GM18519 (cell line): ENCODE results near the gene MXRA8.
A peak's percentile ranks its signal among the peaks of the same experiment; 100 is the strongest.
"Not testable (repeated sequence)": the region's sequence is repeated elsewhere in the genome, so short reads cannot be mapped to it uniquely, and the experiment has no call there.

ENCODE experiments used
- ATAC-seq: cut with Tn5 transposase; IDR thresholded peaks from one replicate; pipeline ENCODE4 v1.9.1; 2021; ENCODE audit warnings: mild to moderate bottlenecking, moderate library complexity; ENCODE audit not compliant: unreplicated experiment, low FRiP score

MXRA8 gene

DNA sequence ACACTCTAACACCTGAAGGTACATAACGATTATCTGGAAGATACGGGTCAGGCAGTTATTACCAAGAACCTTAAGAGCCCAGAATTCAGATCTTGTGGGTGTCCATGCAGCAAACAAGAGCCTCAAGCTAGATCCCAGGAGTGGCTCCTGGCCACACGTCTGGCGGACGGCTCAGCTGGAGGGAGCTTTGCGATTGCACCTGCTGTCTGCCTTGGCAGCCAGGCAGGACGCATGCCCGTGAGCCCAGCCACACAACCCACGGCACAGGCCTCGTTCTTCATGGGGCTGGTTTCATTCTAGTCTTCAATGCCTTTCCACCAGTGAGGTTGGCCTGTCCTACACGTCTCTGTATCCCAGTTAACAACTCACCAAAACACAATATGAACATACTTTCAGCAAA, 35.1 kb upstream of the MXRA8 start:
- ATAC-seq: no peak

DNA sequence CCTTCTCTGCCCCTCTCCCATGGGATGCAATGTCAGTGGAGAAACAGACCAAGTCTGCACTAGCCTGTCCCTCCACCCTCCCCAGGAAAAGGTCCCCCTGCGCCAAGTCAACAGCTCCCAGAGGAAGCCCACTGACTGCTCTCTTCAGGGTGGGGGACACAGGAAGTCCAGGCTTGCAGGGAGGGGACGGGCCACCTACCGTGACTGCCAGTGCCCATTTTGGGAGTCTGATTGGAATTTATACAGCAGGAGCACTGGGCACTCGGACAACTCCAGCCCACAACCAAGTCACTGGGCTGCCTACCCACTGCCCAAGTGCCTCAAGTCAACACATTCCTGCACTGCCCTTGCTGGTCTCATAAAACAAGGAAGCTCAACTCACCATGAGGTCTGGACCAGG, 34.7 kb upstream of the MXRA8 start:
- ATAC-seq: no peak

DNA sequence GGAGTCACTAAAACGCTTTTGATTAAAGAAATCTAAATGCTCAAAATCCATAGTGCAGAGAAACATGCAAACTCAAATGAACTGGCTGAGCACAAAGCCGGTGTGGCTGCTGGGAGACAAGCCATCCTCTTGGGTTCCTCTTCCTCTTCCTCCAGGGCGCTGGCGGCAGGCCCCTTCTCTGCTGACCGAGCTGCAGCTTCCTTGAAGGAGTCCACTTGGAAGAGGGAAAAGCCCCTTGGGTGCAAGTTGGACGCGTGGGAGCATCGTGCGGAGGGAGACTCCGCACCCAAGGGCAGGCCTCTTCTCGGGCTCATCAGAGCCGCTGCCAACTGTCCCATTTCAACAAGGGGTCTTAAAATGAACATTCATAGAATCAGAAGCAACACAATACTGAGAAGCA, 32.9 kb upstream of the MXRA8 start:
- ATAC-seq: no peak

DNA sequence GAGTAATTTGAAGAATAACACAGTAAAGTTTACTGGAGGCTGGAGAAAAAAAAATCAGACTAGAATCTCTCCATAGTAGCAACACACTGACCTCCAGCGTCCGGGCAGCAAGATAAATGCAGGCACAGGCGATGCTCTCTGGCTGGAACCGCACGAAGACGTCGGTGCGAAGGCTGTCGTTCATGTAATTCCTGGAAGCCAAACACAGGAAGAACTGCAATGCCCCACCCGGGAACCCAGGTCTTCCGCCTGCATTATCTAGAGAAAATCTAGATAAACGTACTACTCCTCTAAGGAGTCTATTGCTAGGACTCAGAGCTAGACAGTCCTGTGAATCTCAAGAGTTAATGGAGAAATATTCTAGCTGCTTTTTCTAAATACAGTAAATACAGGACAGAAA, 32.3 kb upstream of the MXRA8 start:
- ATAC-seq: no peak

DNA sequence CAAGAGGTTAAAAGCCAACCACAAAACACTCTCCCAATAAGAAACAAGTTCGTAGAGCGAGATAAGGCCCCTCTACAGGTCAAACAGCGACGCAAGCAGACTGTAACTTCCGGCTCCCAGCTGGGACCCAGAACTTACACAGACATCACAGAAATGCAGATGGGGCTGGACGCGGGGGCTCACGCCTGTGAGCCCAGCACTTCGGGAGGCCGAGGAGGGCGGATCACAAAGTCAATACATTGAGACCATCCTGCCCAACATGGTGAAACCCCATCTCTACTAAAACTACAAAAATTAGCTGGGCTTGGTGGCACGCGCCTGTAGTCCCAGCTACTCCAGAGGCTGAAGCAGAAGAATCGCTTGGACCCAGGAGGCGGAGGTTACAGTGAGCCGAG, 29.7 kb upstream of the MXRA8 start:
- no peak for ATAC-seq

DNA sequence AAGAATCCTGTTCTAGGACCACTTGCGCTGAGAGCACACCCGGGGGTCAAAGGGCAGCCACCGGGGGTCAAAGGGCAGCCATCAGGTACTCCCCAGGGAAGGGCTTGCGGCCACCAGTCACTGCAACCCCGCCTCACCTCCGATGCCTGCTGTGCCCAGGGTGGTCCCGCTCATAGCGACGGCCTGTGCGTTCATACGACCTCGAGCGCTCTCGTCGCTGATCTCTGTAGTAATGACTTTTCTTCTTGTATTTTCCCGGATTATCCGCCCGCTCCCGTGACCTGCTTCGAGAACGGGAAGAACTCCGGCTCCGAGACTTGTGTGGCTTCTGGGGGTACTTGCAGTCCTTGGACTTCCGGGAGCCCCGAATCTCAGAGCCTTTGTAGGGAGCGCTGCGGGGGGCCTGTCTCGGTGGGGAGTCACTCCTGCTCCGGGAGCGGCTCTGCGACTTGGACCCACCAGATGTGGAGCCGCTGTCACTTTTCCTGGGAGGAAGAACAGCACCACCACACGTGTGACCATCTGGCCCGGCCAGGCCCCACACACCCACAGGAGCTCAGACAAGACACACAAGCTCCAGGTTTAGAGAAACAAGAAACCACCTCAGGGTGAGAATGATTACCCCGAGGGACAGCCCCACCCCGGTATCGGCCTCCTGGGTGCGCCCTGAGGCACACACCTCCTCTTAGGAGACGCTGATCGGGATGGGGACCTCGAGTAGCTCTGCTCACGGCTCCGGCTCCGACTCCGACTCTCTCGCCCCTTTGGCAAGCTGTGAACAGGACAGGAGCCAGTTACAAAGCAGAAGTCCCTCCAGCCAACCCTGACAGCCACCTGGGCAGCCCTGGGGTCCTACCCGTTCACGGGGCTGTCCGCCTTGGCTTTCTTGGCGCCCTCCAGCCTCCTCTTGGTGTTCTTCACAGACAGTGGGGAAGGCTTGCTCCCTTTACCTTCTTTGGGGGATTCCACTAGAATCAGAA, 29.0 kb upstream of the MXRA8 start:
- ATAC-seq: no peak

DNA sequence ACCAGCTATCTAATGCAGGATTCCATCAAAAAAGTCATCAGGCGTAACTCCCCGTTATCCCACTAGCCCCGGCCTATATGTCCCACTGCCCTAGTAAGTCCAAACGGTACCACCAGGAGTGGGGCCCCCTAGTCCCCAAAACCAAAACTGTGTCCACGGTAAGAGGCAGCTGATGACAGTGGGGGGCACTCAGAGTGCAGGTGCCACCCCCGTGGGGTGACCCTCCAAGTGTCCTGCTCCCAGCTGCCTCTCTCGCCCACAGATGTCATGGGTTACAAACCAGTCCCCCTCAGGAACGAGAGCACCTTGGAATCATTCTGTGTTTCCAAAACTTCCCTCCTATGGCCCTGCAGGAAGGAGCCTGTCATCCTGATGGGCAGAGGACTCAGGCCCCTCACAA, 27.6 kb upstream of the MXRA8 start:
- no peak for ATAC-seq

DNA sequence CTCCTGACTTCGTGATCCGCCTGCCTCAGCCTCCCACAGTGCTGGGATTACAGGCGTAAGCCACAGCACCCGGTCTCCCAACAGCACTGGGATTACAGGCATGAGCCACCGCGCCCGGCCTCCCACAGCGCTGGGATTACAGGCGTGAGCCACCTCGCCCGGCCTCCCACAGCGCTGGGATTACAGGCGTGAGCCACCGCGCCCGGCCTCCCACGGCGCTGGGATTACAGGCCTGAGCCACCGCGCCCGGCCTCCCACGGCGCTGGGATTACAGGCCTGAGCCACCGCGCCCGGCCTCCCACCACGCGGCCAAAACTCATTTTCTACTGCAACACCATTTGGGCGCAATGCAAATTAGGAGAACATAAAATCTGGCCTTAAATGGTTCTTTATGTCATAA, 27.0 kb upstream of the MXRA8 start:
- ATAC-seq: not testable (repeated sequence)

DNA sequence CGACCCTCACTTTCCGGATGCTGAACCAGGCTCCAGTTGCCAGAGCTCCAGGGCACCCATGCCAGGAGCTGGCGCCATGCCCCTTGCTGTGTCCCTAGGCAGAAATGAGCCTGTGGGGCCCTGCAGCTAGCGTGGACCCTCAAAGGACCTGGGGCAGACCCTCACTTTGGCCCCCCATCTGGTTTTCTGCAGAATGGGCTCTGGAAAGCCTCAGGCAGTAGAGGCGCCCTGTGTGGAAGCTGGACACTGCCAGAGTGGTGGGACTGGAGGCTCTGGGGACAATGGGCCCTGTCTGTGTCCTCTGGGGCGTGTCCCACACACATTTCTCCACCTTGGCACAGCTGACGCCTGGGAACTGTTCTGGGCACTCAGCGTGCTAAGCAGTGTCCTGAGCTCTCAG, 22.9 kb upstream of the MXRA8 start:
- ATAC-seq: no peak

DNA sequence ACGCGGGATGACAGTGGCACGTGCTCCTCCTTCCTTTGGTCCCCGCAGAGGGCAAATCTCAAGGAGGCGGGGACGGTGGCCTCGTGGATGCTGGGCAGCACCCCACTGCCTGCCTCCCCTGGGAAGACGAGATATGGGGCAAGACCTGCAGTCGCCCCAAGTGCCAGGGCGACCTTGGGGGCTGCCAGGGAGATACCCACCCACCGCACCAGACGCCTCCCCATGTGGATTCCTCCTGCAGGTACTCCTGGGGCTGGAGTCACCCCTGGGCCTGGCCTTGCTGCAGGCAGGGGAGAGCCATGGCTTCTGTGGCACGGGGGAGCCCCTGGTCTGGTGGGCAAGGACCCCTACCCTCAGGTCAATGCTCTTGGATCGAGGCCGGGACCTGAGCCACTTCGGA, 22.5 kb upstream of the MXRA8 start:
- ATAC-seq: no peak

DNA sequence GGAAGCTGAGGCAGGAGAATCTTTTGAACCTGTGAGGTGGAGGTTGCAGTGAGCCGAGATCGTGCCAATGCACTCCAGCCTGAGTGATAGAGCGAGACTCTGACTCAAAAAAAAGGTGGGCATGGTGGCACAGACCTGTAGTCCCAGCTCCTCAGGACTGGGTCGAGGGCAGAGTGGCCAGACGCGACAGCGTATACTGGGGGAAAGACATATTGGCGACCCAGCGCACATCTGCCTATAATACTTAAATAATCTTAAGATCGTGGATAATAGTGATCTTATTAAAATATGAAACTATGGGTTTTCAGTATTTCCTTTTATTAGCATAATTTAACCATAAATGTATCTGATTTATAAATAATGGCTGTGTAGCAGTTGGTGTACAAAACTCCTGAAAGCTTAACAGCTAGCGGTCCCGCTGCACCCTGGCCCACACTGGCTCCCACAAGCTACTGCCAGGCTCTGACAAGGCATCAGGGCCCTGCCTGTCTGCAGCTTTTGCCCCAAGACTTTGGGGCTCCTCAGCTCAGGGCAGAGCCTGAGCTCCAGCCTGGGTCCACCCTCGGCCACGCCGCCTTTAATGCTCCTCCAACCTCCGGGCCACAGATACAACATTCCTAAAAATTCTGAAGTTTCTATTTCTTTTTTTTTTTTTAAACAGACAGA, 19.3 kb upstream of the MXRA8 start:
- no peak for ATAC-seq

DNA sequence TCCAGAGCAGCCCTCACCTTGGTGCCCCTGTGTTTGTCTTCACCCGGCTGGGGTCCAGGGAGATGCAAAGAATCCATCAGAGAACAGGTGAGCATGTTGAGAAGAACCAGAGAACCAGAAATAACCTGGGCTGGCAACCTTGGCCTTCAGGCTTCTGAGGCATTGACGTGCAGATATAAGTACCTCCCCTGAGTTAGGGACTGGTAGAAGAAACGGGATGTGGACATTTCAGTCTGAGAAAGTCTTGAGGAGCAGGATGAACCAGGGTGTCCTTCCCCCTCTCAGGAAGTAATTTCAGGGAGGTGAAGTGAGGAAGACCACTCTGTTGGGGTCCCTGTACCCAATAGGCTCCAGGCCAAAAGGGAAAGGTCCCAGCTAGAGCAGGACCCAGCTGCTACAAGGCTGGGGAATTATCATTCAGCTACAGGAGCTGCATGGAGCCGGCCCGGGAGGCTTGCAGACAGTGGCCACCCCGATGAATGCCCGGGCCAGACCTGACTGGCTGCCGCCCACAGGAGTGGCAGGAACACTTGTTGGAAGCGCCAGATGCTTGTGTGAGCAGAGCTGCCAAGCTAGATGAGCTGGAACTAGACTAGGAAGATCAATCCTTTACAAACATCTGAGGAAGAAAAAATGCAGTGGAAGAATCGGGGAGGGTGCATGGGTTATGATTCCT, 18.3 kb upstream of the MXRA8 start:
- no peak for ATAC-seq

DNA sequence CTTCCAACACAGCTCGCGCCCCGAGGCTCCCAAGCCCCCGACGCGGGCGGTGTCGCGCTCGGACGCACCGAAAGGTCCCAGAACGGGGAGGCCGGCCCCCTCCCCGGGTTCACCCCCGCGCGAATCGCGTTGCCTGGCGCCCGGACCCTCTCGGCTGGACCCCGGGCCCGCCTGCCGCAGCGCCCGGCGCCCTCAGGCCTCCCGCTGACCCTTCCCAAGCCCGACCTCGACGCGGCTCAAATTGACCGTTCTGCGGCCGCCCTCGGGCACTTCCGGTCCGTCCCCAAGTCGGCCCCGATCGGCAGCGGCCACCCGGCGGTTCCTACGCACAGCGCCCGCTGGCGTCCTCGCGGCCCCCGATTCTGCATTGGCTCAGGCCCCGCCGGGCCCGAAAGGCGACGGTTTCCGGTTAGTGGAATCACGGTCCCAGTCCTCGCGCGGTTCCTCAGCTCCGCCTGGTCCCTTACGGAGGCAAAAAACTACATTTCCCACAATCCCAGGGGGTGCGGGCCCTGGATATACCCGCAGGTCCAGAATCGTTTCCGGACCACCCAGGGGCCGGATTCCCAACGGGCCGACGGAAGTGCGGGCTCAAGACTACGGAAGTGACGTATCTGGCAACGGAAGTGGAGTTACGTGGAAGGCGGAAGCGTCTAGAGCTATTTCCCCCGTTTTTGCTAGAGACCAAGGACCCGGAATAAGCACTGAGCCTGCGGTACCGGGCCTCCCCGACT, 16.7 kb upstream of the MXRA8 start, which contains the start of gene AURKAIP1:
Gene AURKAIP1, minus strand, starts transcription at position 279 of the 734 bp plus-strand sequence. CDS start 451 bp downstream, outside the sequence.
- peak; percentile 74 for ATAC-seq

DNA sequence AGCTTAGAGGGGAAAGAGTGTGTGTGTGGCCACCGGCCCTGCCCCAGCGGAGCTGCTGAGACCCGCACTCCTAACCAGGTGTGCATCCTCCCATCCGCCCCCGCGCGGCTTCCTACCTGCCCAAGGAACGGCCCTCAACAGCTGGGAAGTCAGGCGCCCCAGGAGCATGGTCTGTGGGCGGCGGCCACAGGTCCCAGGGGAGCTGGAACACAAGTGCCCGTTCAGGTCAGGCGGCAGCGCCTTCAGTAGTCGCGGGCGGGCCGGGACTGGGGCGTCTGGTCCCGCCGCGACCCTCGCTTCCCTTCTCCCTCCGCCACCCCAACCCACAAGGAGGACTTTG, 16.2 kb upstream of the MXRA8 start:
- no peak for ATAC-seq

DNA sequence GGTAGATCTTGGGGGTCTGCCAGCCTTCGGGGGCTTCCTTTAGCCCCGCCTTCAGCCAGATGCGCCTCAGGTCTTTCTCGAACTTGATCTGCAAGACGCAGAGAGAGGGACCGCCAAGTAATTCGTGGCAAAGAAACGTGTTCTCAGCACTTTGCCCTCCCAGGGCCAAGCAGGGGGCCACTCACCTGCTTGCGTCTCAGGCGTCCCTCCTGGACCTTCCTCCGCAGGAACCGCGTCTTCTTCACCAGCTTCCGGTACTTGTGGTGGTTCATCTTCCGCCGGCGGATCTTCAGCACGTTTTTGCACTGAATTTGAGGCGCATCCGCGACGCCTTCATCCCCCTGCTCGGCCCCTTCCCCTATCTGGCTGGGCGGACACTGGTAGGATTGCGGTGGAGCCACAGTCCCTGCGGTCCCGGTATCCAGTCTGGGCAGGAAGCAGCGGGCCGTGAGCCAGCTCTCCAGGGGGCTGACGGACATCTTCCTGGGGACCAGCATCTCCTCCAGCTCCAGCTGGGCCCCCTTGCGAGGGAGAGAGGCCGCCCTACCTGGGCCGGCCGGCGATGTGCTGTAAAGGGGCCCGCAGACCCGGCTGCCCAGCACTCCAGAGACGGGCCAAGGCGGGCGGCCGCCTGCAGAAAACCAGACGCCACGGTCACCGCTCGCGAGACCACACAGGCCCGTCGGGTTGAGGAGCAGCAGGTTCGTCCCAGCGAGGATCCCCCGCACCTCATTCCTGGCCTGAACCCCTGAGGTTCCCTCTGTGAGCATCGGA, 15.6 kb upstream of the MXRA8 start:
- ATAC-seq: no peak

DNA sequence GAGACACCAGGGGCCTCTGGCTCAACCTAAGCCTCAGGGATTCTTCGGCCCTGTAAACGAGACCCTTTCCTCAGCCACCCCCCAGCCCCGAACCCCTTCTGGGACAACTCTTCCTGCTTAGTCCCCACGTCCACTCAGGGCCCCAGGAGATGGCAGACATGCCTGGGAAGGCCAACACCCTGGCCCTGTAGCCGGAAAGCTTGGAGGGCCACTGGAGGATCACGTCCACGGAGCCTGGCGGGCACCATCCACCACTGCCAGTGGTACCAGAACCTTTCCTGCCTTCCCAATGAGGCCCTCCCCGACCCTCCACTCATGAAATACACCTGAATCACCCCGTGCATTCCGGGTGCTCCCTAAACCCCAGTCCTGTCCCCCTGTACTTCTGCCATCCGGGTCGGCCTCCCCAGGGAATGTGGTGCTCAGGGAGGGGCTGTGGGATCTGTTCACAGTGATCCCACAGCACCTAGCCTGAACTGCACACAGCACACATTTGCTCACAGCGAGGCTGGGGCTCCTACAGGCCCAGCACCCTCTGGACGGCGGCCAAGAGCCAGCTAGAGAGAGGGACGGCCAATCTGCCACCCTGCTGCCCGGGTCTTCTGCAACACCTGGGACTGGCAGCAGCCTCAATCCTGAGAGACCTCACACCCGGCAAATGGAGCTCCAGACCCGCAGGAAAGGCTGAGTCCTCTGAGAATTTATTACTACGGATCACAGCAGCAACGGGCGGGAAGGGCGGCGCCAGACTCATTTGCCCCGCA, 14.9 kb upstream of the MXRA8 start:
- ATAC-seq: no peak

DNA sequence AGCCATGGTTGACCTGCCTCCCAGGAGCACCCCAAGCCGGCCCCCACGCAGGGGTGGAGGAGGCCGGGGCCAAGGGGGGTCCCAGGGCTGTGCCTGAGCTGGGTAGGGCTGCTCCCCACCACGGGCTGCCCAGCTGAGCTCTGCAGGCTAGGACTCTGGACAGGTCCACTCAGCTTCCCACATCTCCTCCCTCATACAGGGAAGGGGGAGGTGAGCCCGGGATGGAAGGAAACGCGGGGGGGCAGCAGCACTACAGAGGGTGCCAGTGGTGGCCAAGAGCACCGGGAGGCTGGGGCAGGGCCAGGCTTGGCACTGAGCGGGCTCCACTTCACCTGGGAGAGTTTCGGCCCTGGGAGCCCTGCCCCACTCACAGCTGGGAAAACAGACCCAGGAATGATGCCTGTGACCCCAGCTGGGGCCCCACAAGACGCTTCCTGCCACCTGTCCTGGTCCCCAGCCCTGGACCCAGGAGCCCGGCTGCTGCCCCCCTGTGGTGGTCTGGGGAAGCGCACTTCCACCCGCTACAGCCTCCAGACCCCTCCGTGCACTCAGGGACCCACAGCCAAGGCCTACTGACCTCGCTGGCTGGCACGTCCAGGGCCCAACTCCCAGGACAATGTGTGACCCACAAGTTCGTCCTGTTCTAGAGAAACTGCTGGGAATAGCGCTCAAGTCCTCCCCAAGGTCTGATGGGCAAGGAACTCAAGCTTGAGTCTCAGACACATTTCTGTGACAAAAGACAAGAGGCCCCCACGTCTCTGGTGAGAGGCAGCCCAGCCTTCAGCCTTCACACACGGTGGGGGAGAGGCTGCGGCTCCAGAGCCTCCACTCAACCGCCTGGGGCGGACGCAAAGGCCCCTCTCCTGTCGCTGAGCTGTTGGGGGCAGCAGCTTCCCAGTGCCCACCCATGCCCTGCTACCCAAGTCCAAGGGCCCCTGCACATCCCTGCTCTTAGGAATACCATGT, 13.7 kb upstream of the MXRA8 start:
- no peak for ATAC-seq

DNA sequence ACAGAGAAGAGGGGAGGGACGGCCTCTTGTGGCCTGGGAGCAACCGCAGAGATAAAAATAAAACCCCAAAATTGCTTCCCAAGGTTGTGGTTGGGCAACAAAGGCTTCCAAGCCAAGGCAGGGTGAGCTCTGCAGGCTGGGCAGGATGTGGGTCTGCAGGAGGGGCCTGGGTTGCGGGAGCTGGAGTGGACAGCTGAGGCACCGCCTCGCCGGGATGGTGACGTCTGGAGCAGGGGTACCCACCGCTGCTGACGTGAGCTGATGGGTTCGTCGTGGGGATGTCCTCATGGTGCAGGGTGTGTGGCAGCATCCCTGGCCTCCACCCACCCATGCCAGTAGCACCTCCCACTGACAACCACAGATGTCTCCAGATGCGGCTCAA, 13.0 kb upstream of the MXRA8 start:
- no peak for ATAC-seq
